ENCODE results near the gene YY1.

The YY1 gene

DNA sequence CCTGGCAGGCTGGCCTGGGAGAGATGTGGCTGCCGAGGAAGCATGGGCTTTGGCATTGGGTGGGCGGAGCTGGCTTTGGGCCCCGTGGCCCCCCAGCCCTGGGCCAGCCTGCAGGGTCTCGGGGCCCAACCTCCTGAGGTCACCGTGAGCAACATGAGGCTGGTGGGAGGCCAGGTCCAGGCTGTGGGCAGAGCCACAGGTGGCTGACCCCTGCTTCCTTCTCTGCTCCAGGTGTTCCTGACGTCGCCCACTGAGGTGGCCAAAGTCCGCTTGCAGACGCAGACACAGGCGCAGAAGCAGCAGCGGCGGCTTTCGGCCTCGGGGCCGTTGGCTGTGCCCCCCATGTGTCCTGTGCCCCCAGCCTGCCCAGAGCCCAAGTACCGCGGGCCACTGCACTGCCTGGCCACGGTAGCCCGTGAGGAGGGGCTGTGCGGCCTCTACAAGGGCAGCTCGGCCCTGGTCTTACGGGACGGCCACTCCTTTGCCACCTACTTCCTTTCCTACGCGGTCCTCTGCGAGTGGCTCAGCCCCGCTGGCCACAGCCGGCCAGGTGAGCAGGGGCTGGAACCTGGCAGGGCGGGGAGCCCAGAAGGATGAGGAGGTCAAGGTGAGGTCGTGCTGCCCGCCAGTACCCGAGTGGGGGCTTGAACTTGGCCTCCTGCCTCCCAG, 89.7 kb downstream of the YY1 start:
- H3K4me3 ChIP-seq (ENCODE audit: low read depth, low read length): no peak overlapping the region
- TF ChIP-seq, protein P1, sequence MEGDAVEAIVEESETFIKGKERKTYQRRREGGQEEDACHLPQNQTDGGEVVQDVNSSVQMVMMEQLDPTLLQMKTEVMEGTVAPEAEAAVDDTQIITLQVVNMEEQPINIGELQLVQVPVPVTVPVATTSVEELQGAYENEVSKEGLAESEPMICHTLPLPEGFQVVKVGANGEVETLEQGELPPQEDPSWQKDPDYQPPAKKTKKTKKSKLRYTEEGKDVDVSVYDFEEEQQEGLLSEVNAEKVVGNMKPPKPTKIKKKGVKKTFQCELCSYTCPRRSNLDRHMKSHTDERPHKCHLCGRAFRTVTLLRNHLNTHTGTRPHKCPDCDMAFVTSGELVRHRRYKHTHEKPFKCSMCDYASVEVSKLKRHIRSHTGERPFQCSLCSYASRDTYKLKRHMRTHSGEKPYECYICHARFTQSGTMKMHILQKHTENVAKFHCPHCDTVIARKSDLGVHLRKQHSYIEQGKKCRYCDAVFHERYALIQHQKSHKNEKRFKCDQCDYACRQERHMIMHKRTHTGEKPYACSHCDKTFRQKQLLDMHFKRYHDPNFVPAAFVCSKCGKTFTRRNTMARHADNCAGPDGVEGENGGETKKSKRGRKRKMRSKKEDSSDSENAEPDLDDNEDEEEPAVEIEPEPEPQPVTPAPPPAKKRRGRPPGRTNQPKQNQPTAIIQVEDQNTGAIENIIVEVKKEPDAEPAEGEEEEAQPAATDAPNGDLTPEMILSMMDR (IDR thresholded peaks at IDR 0.05; ENCODE audit: insufficient read depth, low read depth, low read length, missing control alignments): no peak
- no peak for DNase-seq (ENCODE audit: low read depth)

DNA sequence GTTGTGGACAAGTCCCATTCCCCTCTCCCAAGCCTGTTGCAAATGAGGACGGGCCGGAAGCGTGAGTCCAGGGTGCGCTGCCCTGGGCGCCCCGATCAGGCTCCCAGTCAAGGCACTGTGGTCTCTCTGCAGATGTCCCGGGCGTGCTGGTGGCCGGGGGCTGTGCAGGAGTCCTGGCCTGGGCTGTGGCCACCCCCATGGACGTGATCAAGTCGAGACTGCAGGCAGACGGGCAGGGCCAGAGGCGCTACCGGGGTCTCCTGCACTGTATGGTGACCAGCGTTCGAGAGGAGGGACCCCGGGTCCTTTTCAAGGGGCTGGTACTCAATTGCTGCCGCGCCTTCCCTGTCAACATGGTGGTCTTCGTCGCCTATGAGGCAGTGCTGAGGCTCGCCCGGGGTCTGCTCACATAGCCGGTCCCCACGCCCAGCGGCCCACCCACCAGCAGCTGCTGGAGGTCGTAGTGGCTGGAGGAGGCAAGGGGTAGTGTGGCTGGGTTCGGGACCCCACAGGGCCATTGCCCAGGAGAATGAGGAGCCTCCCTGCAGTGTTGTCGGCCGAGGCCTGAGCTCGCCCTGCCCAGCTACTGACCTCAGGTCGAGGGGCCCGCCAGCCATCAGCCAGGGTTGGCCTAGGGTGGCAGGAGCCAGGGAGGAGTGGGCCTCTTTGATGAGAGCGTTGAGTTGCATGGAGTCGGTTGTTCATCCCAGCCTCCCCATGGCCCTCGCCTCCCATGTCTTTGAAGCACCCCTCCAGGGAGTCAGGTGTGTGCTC, 90.5 kb downstream of the YY1 start:
- no peak overlapping the region for H3K4me3 ChIP-seq (ENCODE audit: low read depth, low read length)
- TF ChIP-seq, protein P1 (IDR thresholded peaks at IDR 0.05; ENCODE audit: insufficient read depth, low read depth, low read length, missing control alignments): no peak
- no peak for DNase-seq (ENCODE audit: low read depth)

DNA sequence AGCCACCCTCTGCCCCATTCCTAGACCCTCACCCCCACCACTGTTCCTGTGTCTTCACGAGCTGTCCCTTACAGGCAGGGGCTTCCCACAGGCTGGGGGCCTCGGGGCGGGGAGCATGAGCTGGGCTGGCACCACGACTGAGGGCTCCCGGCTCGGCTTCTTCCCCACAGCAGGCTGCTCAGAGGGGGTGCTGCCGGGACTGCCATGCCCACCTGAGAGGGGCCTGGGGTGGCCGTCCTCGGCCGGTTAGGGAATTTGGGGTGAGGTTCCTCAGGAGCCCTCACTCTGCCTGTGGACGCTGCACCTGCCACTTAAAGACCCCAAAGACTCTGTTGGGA, 91.0 kb downstream of the YY1 start:
- TF ChIP-seq, protein P1 (IDR thresholded peaks at IDR 0.05; ENCODE audit: insufficient read depth, low read depth, low read length, missing control alignments): no peak
- no peak overlapping the region for H3K4me3 ChIP-seq (ENCODE audit: low read depth, low read length)

DNA sequence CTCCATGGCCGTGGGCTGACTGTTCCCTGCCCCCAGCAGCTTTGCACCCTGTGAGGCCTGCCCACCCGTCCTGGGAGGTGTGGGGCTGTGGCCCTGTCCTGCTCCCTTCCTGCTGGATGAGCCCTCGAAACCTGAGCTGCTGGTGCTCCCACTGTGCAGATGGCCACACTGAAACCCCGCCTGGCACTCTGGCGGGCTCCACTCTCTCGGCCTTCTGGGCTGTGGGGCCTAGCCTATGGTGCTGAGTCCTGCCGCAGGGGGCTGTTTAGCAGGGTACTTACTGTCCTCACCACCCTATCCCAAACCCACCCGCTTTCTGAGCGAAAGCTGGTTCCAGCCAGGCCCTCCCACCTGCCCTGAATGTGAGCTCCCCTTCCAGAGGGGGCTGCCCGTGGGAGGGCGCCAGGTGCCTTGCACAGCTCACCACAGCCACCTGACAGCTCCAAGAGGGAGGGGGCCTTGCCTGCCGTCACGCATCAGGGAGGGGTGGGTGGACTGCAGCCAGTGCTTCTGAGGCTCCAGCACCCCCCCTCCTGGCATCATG, 91.5 kb downstream of the YY1 start:
- H3K4me3 ChIP-seq (ENCODE audit: low read depth, low read length): no peak overlapping the region
- TF ChIP-seq, protein P1 (IDR thresholded peaks at IDR 0.05; ENCODE audit: insufficient read depth, low read depth, low read length, missing control alignments): no peak
- DNase-seq (ENCODE audit: low read depth): no peak

More for the DNA sequence above, 91.0 kb downstream of the YY1 start:
- DNase-seq (ENCODE audit: low read depth): no peak

DNA sequence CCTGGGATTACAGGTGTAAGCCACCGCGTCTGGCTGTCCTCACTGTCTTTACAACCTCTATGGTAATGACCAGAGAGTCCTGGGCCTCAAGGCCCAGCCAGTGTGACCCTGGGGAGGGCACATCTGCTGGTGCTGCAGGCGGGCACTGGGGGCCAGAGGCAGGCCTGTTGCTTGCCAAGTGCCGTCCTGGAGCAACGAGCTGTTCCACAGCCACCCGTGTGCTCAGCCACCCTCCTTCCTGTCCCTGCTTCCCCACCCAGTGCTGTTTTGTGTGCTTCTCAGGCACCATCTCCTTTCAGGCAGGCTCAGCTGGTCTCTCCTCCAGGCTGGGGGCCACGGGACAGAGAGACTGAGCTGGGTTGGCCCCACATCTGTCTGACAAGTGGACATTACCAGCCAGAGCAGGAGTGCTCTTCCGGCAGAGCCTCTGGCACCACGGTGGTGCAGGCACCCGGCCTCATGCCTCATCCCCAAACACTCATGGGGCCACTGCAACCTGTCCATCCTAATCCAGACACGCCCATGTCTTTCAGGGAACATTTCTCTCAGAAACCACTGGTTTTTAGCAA, 93.2 kb downstream of the YY1 start:
- TF ChIP-seq, protein P1 (IDR thresholded peaks at IDR 0.05; ENCODE audit: insufficient read depth, low read depth, low read length, missing control alignments): no peak
- no peak overlapping the region for H3K4me3 ChIP-seq (ENCODE audit: low read depth, low read length)
- DNase-seq (ENCODE audit: low read depth): no peak

All from GM12865 (cell line).